ENCODE data around the gene KRT80. TPM values are rescaled to one million over a fixed set of nuclear protein-coding genes. Genes with fewer than 3 reads are reported as not detected.

KRT80 gene
- total and polyA plus RNA-seq, 2 of the 13 experiments (the other 11 are each of a cell fraction or from before 2014, with no cell fraction given) = 0.27 to 0.53 TPM

- no peak for TF ChIP-seq ZNF780A (CRISPR knock-in tag; IDR thresholded peaks at IDR 0.05)
- TF ChIP-seq FOXJ3 (CRISPR knock-in tag; IDR thresholded peaks at IDR 0.05; ENCODE audit: borderline replicate concordance) = no peak
- no peak for TF ChIP-seq WIZ (CRISPR knock-in tag; IDR thresholded peaks at IDR 0.05)
- TF ChIP-seq KDM2A (CRISPR knock-in tag; IDR thresholded peaks at IDR 0.05; ENCODE audit: borderline replicate concordance, low read depth) = no peak
- no peak for TF ChIP-seq HNF4G (IDR thresholded peaks at IDR 0.05; ENCODE audit: borderline replicate concordance, low read depth, low read length)
- TF ChIP-seq HNF4G (CRISPR knock-in tag; IDR thresholded peaks at IDR 0.05; ENCODE audit: borderline replicate concordance, low read depth) = no peak
- TF ChIP-seq FOSL2 (CRISPR knock-in tag; IDR thresholded peaks at IDR 0.05) = peak; percentile 55; the same call in 1 of the 2 replicates
- TF ChIP-seq ZMYM2 (CRISPR knock-in tag; IDR thresholded peaks at IDR 0.05) = no peak
- no peak for TF ChIP-seq ZNF253 (CRISPR knock-in tag; IDR thresholded peaks at IDR 0.05; ENCODE audit: borderline replicate concordance)
- 0 out of 2 replicates have a peak, but pooled peaks have one; percentile 22 for TF ChIP-seq GABPB1 (CRISPR knock-in tag; IDR thresholded peaks at IDR 0.05)
- no peak for TF ChIP-seq ZNF512 (CRISPR knock-in tag; IDR thresholded peaks at IDR 0.05)
- TF ChIP-seq SATB2 (CRISPR knock-in tag; IDR thresholded peaks at IDR 0.05) = no peak
- no peak for TF ChIP-seq CSRNP1 (CRISPR knock-in tag; IDR thresholded peaks at IDR 0.05)
- TF ChIP-seq SOX6 (IDR thresholded peaks at IDR 0.05) = no peak
- peak; percentile 29; the same call in 1 of the 2 replicates for TF ChIP-seq SOX6 (CRISPR knock-in tag; IDR thresholded peaks at IDR 0.05)
- peak; percentile 43 for TF ChIP-seq CEBPG (CRISPR knock-in tag; IDR thresholded peaks at IDR 0.05)
- no peak for TF ChIP-seq DDIT3 (CRISPR knock-in tag; IDR thresholded peaks at IDR 0.05)
- TF ChIP-seq MNT (IDR thresholded peaks at IDR 0.05) = peak; percentile 97
- no peak for TF ChIP-seq ZNF605 (CRISPR knock-in tag; IDR thresholded peaks at IDR 0.05)
- TF ChIP-seq ZSCAN30 (CRISPR knock-in tag; IDR thresholded peaks at IDR 0.05) = no peak
- peak; percentile 44; the same call in 1 of the 2 replicates for TF ChIP-seq ELF3 (CRISPR knock-in tag; IDR thresholded peaks at IDR 0.05)
- TF ChIP-seq ZNF296 (CRISPR knock-in tag; conservative IDR thresholded peaks at IDR 0.05) = no peak
- TF ChIP-seq ZNF589 (CRISPR knock-in tag; conservative IDR thresholded peaks at IDR 0.05) = no peak
- TF ChIP-seq PATZ1 (CRISPR knock-in tag; IDR thresholded peaks at IDR 0.05) = 0 out of 2 replicates have a peak, but pooled peaks have one; percentile 33
These were observed 11.5 kb upstream of the KRT80 start (continued) for GRCh38 chr12:52203079-52203921.
